ENCODE results near the gene RNU11. TPM values are rescaled to one million over a fixed set of nuclear protein-coding genes. Genes with fewer than 3 reads are reported as not detected.

RNU11 gene
- total RNA-seq, 1 experiment from 2014 or later: not detected

Other genes with a start within 250 kb of the RNU11 start
- gene RCC1, start 142.6 kb upstream of the RNU11 start, total RNA-seq (2014; rRNA removed): 96.5 and 119 TPM in 2 replicates
- 19.6 and 27.2 TPM in 2 replicates for gene TRNAU1AP, start 95.5 kb upstream of the RNU11 start, total RNA-seq (2014; rRNA removed)
- 1.5 and 4.7 TPM in 2 replicates for gene RAB42, start 56.3 kb upstream of the RNU11 start, total RNA-seq (2014; rRNA removed)
- 33.0 and 44.1 TPM in 2 replicates for gene TAF12, start 5.5 kb upstream of the RNU11 start, total RNA-seq (2014; rRNA removed)
- 5.2 and 10.8 TPM in 2 replicates for gene GMEB1, start 20.2 kb downstream of the RNU11 start, total RNA-seq (2014; rRNA removed)
- 49.8 and 55.0 TPM in 2 replicates for gene YTHDF2, start 88.3 kb downstream of the RNU11 start, total RNA-seq (2014; rRNA removed)
- not detected in 2 replicates for gene OPRD1, start 163.6 kb downstream of the RNU11 start, total RNA-seq (2014; rRNA removed)